ENCODE measurements around the gene CLEC10A. TPM values are rescaled to one million over a fixed set of nuclear protein-coding genes. Genes with fewer than 3 reads are reported as not detected.
A peak's percentile ranks its signal among the peaks of the same experiment; 100 is the strongest.
"Not testable (repeated sequence)": the region's sequence is repeated elsewhere in the genome, so short reads cannot be mapped to it uniquely, and the experiment has no call there.

Gene CLEC10A
- total and polyA plus RNA-seq, 2 experiments from 2014 or later: not detected

- H4K20me1 ChIP-seq (replicated peaks; ENCODE audit: insufficient read depth); H3K36me3 Mint-ChIP-seq (ENCODE audit: low read depth); H3K4me1 Mint-ChIP-seq; H3K4me1 ChIP-seq (ENCODE audit: insufficient read depth); H3K4me3 Mint-ChIP-seq; H3K27me3 Mint-ChIP-seq (ENCODE audit: insufficient read depth, low read depth, poor library complexity); H3K79me2 ChIP-seq (replicated peaks; ENCODE audit: insufficient read depth); H3K27ac Mint-ChIP-seq; H3K36me3 ChIP-seq (ENCODE audit: insufficient read depth); H3K9me3 Mint-ChIP-seq; H3K9me2 ChIP-seq (ENCODE audit: insufficient read depth); H3K27ac ChIP-seq (ENCODE audit: low read depth); H3F3A ChIP-seq (replicated peaks; ENCODE audit: low read depth): not testable (repeated sequence)
- H3K4me2 ChIP-seq: peak overlapping the region; percentile 85
- peak overlapping the region; percentile 64 for H3K4me3 ChIP-seq
- H3K27me3 ChIP-seq (ENCODE audit: insufficient read depth): peaks cover 44% of the 10 kb centered on the region
- ATAC-seq (peak; percentile 52), DNase-seq (ENCODE audit: low spot score) (peak; percentile 36)
- H2AFZ ChIP-seq: peak overlapping the region; percentile 83
These were observed 20.8 kb upstream of the CLEC10A start for GRCh38 chr17:7100641-7101379.

GRCh38 chr17:7098802-7099459 lies 18.9 kb upstream of the CLEC10A start:
- H3F3A ChIP-seq (replicated peaks; ENCODE audit: low read depth): no peaks in the 10 kb centered on the region
- DNase-seq (ENCODE audit: low spot score) (no peak), ATAC-seq (no peak)
- H2AFZ ChIP-seq: no peak overlapping the region
- no peaks in the 10 kb centered on the region for H3K79me2 ChIP-seq (replicated peaks; ENCODE audit: insufficient read depth)
- H3K4me3 ChIP-seq: no peak overlapping the region
- H3K27ac Mint-ChIP-seq: no peak overlapping the region
- H3K4me1 Mint-ChIP-seq: peaks cover 8% of the 10 kb centered on the region
- no peak overlapping the region for H3K4me2 ChIP-seq
- no peaks in the 10 kb centered on the region for H3K9me3 Mint-ChIP-seq
- H3K9me2 ChIP-seq (ENCODE audit: insufficient read depth): no peaks in the 10 kb centered on the region
- no peaks in the 10 kb centered on the region; the same call in 2 of the 3 replicates for H3K36me3 Mint-ChIP-seq (ENCODE audit: low read depth)
- H3K4me3 Mint-ChIP-seq: no peak overlapping the region
- no peak overlapping the region for H3K27ac ChIP-seq (ENCODE audit: low read depth)
- H3K27me3 ChIP-seq (ENCODE audit: insufficient read depth): peaks cover 44% of the 10 kb centered on the region
- H4K20me1 ChIP-seq (replicated peaks; ENCODE audit: insufficient read depth): no peaks in the 10 kb centered on the region
- peaks cover 4% of the 10 kb centered on the region; the same call in 1 of the 2 replicates for H3K4me1 ChIP-seq (ENCODE audit: insufficient read depth)
- H3K27me3 Mint-ChIP-seq (ENCODE audit: insufficient read depth, low read depth, poor library complexity): peaks cover 12% of the 10 kb centered on the region
- no peaks in the 10 kb centered on the region for H3K36me3 ChIP-seq (ENCODE audit: insufficient read depth)
- no peak for TF ChIP-seq STAT1 (IDR thresholded peaks at IDR 0.05; ENCODE audit: unreplicated experiment)
- TF ChIP-seq REST (IDR thresholded peaks at IDR 0.05; ENCODE audit: unreplicated experiment): no peak
- TF ChIP-seq, protein P1, sequence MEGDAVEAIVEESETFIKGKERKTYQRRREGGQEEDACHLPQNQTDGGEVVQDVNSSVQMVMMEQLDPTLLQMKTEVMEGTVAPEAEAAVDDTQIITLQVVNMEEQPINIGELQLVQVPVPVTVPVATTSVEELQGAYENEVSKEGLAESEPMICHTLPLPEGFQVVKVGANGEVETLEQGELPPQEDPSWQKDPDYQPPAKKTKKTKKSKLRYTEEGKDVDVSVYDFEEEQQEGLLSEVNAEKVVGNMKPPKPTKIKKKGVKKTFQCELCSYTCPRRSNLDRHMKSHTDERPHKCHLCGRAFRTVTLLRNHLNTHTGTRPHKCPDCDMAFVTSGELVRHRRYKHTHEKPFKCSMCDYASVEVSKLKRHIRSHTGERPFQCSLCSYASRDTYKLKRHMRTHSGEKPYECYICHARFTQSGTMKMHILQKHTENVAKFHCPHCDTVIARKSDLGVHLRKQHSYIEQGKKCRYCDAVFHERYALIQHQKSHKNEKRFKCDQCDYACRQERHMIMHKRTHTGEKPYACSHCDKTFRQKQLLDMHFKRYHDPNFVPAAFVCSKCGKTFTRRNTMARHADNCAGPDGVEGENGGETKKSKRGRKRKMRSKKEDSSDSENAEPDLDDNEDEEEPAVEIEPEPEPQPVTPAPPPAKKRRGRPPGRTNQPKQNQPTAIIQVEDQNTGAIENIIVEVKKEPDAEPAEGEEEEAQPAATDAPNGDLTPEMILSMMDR (conservative IDR thresholded peaks at IDR 0.05; ENCODE audit: low read depth in 2 of 2): no peak
- TF ChIP-seq CREB1 (CRISPR knock-in tag; IDR thresholded peaks at IDR 0.05; ENCODE audit: low read depth): no peak
- TF ChIP-seq ZNF114 (CRISPR knock-in tag; IDR thresholded peaks at IDR 0.05): no peak
- TF ChIP-seq EZH2 (IDR thresholded peaks at IDR 0.05; ENCODE audit: low read depth, unreplicated experiment): no peak
- TF ChIP-seq, protein P2, sequence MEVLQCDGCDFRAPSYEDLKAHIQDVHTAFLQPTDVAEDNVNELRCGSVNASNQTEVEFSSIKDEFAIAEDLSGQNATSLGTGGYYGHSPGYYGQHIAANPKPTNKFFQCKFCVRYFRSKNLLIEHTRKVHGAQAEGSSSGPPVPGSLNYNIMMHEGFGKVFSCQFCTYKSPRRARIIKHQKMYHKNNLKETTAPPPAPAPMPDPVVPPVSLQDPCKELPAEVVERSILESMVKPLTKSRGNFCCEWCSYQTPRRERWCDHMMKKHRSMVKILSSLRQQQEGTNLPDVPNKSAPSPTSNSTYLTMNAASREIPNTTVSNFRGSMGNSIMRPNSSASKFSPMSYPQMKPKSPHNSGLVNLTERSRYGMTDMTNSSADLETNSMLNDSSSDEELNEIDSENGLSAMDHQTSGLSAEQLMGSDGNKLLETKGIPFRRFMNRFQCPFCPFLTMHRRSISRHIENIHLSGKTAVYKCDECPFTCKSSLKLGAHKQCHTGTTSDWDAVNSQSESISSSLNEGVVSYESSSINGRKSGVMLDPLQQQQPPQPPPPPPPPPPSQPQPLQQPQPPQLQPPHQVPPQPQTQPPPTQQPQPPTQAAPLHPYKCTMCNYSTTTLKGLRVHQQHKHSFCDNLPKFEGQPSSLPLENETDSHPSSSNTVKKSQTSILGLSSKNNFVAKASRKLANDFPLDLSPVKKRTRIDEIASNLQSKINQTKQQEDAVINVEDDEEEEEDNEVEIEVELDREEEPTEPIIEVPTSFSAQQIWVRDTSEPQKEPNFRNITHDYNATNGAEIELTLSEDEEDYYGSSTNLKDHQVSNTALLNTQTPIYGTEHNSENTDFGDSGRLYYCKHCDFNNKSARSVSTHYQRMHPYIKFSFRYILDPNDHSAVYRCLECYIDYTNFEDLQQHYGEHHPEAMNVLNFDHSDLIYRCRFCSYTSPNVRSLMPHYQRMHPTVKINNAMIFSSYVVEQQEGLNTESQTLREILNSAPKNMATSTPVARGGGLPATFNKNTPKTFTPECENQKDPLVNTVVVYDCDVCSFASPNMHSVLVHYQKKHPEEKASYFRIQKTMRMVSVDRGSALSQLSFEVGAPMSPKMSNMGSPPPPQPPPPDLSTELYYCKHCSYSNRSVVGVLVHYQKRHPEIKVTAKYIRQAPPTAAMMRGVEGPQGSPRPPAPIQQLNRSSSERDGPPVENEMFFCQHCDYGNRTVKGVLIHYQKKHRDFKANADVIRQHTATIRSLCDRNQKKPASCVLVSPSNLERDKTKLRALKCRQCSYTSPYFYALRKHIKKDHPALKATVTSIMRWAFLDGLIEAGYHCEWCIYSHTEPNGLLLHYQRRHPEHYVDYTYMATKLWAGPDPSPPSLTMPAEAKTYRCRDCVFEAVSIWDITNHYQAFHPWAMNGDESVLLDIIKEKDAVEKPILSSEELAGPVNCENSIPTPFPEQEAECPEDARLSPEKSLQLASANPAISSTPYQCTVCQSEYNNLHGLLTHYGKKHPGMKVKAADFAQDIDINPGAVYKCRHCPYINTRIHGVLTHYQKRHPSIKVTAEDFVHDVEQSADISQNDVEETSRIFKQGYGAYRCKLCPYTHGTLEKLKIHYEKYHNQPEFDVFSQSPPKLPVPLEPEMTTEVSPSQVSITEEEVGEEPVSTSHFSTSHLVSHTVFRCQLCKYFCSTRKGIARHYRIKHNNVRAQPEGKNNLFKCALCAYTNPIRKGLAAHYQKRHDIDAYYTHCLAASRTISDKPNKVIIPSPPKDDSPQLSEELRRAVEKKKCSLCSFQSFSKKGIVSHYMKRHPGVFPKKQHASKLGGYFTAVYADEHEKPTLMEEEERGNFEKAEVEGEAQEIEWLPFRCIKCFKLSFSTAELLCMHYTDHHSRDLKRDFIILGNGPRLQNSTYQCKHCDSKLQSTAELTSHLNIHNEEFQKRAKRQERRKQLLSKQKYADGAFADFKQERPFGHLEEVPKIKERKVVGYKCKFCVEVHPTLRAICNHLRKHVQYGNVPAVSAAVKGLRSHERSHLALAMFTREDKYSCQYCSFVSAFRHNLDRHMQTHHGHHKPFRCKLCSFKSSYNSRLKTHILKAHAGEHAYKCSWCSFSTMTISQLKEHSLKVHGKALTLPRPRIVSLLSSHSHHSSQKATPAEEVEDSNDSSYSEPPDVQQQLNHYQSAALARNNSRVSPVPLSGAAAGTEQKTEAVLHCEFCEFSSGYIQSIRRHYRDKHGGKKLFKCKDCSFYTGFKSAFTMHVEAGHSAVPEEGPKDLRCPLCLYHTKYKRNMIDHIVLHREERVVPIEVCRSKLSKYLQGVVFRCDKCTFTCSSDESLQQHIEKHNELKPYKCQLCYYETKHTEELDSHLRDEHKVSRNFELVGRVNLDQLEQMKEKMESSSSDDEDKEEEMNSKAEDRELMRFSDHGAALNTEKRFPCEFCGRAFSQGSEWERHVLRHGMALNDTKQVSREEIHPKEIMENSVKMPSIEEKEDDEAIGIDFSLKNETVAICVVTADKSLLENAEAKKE (CRISPR knock-in tag; IDR thresholded peaks at IDR 0.05): no peak
- no peak for TF ChIP-seq ZNF331 (CRISPR knock-in tag; IDR thresholded peaks at IDR 0.05; ENCODE audit: low read depth)
- TF ChIP-seq JUNB (IDR thresholded peaks at IDR 0.05; ENCODE audit: unreplicated experiment): no peak

Measured in GM23338 (cell line).